ENCODE data around the gene RBM20. TPM values are rescaled to one million over a fixed set of nuclear protein-coding genes. Genes with fewer than 3 reads are reported as not detected.

Gene RBM20
- total RNA-seq, 6 experiments from 2014 or later: 0.04 to 0.29 (median 0.06) TPM

- DNase-seq: no peak
- Histone ChIP-seq H3K36me3 (no peaks in the 10 kb centered on the region), H3K4me1 (no peaks in the 10 kb centered on the region), H3K27me3 (no peaks in the 10 kb centered on the region), H3K9me3 (no peaks in the 10 kb centered on the region), H3K4me3 (no peak overlapping the region), H3K27ac (no peak overlapping the region)
- intact Hi-C loops (cut with DNase I): loop anchor here in 1 of 2 donors (10.0 kb wide), 1 partner anchor 158 kb away; no protein-coding TSS in a partner anchor
- no peak for ATAC-seq
- no peak for TF ChIP-seq POLR2A (IDR thresholded peaks at IDR 0.05)
- TF ChIP-seq, protein P1, sequence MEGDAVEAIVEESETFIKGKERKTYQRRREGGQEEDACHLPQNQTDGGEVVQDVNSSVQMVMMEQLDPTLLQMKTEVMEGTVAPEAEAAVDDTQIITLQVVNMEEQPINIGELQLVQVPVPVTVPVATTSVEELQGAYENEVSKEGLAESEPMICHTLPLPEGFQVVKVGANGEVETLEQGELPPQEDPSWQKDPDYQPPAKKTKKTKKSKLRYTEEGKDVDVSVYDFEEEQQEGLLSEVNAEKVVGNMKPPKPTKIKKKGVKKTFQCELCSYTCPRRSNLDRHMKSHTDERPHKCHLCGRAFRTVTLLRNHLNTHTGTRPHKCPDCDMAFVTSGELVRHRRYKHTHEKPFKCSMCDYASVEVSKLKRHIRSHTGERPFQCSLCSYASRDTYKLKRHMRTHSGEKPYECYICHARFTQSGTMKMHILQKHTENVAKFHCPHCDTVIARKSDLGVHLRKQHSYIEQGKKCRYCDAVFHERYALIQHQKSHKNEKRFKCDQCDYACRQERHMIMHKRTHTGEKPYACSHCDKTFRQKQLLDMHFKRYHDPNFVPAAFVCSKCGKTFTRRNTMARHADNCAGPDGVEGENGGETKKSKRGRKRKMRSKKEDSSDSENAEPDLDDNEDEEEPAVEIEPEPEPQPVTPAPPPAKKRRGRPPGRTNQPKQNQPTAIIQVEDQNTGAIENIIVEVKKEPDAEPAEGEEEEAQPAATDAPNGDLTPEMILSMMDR (IDR thresholded peaks at IDR 0.05): no peak
- WGBS (ENCODE audit: insufficient coverage, low coverage, low lambda C conversion rate, missing lambda C conversion rate): 14% methylated on average over 1 of the region's 1 CpG
Observed at GRCh38 chr10:110746969-110747608, 103.0 kb downstream of the RBM20 start.

GRCh38 chr10:110747609-110748464 lies 103.7 kb downstream of the RBM20 start:
- Histone ChIP-seq H3K4me3 (no peak overlapping the region), H3K27ac (no peak overlapping the region), H3K9me3 (no peaks in the 10 kb centered on the region), H3K27me3 (no peaks in the 10 kb centered on the region), H3K4me1 (no peaks in the 10 kb centered on the region), H3K36me3 (no peaks in the 10 kb centered on the region)
- intact Hi-C loops (cut with DNase I): loop anchor here in 1 of 2 donors (10.0 kb wide), 1 partner anchor 157 kb away; no protein-coding TSS in a partner anchor
- TF ChIP-seq, protein P1 (IDR thresholded peaks at IDR 0.05): no peak
- no peak for TF ChIP-seq POLR2A (IDR thresholded peaks at IDR 0.05)
- ATAC-seq: no peak
- 79% methylated on average over 2 of the region's 2 CpGs for WGBS (ENCODE audit: insufficient coverage, low coverage, low lambda C conversion rate, missing lambda C conversion rate)
- DNase-seq: no peak

- ATAC-seq: no peak
- WGBS (ENCODE audit: insufficient coverage, low coverage, low lambda C conversion rate, missing lambda C conversion rate): 61% methylated on average over 3 of the region's 3 CpGs
- TF ChIP-seq, protein P1 (IDR thresholded peaks at IDR 0.05): no peak
Observed at GRCh38 chr10:110748970-110749369, 104.8 kb downstream of the RBM20 start.

GRCh38 chr10:110750931-110751330 lies 106.8 kb downstream of the RBM20 start:
- Histone ChIP-seq H3K9me3 (no peaks in the 10 kb centered on the region), H3K27ac (no peak overlapping the region), H3K27me3 (no peaks in the 10 kb centered on the region), H3K36me3 (no peaks in the 10 kb centered on the region), H3K4me3 (no peak overlapping the region), H3K4me1 (no peaks in the 10 kb centered on the region)
- TF ChIP-seq, protein P1 (IDR thresholded peaks at IDR 0.05): no peak
- no peak for TF ChIP-seq POLR2A (IDR thresholded peaks at IDR 0.05)
- intact Hi-C loops (cut with DNase I): no loop called here
- no peak for DNase-seq
- no peak for ATAC-seq
- WGBS (ENCODE audit: insufficient coverage, low coverage, low lambda C conversion rate, missing lambda C conversion rate): 100% methylated on average over 1 of the region's 2 CpGs

More at GRCh38 chr10:110748970-110749369, 104.8 kb downstream of the RBM20 start:
- no peak for DNase-seq
- no peaks in the 10 kb centered on the region for H3K36me3 ChIP-seq
- no peaks in the 10 kb centered on the region for H3K27me3 ChIP-seq
- no peak overlapping the region for H3K27ac ChIP-seq
- H3K4me1 ChIP-seq: no peaks in the 10 kb centered on the region
- H3K4me3 ChIP-seq: no peak overlapping the region
- no peaks in the 10 kb centered on the region for H3K9me3 ChIP-seq
- intact Hi-C loops (cut with DNase I): loop anchor here in 1 of 2 donors (10.0 kb wide), 1 partner anchor 156 kb away; no protein-coding TSS in a partner anchor
